AG04449 (cell line): Measurements from ENCODE around the gene ANKRD42.

Source experiments
- CTCF ChIA-PET: fragments of 350-600 bp; formaldehyde crosslinking; extraction: SDS; loops from one replicate; lab custom pipeline; 2021; ENCODE audit warnings: antibody characterized with exemption; lab: Yijun Ruan, JAX
- POLR2A ChIA-PET: fragments of 400-600, 350-600 bp; formaldehyde crosslinking; extraction: SDS; loops from one replicate; lab custom pipeline; 2020; ENCODE audit warnings: antibody characterized with exemption, inconsistent platforms; lab: Yijun Ruan, JAX
- DNase-seq: peaks from one replicate; pipeline ENCODE4 v3.0.0-alpha.2; 2010; ENCODE audit warnings: low read depth, low spot score
- H3K4me3 ChIP-seq: 2 replicates; pipeline ENCODE4 v1.5.1; 2011; ENCODE audit warnings: low read depth, mild to moderate bottlenecking, control low read depth, low read length
- CTCF ChIP-seq: IDR thresholded peaks from one replicate; pipeline ENCODE4 v1.5.1; 2011; ENCODE audit warnings: mild to moderate bottlenecking, moderate library complexity, low read length, control low read depth, inconsistent platforms; ENCODE audit not compliant: insufficient read depth; ENCODE audit errors: missing control alignments

Gene ANKRD42

GRCh38 chr11:83168756-83169155 is 24.8 kb upstream of the ANKRD42 start:
- CTCF ChIA-PET = interaction anchor here (0.9 kb wide), 1 partner anchor 267 kb away, joined by 3 read pairs; the partner anchor contains the start of gene DDIAS
- DNase-seq = no peak

GRCh38 chr11:83170865-83171264 is 22.6 kb upstream of the ANKRD42 start:
- no peak for TF ChIP-seq CTCF
- no peak overlapping the region for H3K4me3 ChIP-seq
- CTCF ChIA-PET = interaction anchor here (1.0 kb wide), 1 partner anchor 11 kb away, joined by 3 read pairs; no protein-coding TSS in a partner anchor
- POLR2A ChIA-PET = no interaction called here
- no peak for DNase-seq

More at GRCh38 chr11:83168756-83169155, 24.8 kb upstream of the ANKRD42 start:
- no peak overlapping the region for H3K4me3 ChIP-seq
- POLR2A ChIA-PET = no interaction called here
- no peak for TF ChIP-seq CTCF

GRCh38 chr11:83172551-83172950 is 21.0 kb upstream of the ANKRD42 start:
- ChIA-PET CTCF (interaction anchor here (1.0 to 1.6 kb wide), 2 partner anchors 13 to 267 kb away, joined by 3 to 4 read pairs; no protein-coding TSS in a partner anchor), POLR2A (no interaction called here)
- no peak overlapping the region for H3K4me3 ChIP-seq
- DNase-seq = no peak
- TF ChIP-seq CTCF = no peak

- H3K4me3 ChIP-seq = no peak overlapping the region
- no peak for DNase-seq
- CTCF ChIA-PET = no interaction called here
- no peak for TF ChIP-seq CTCF
- POLR2A ChIA-PET = no interaction called here
These were observed 19.5 kb upstream of the ANKRD42 start for GRCh38 chr11:83174008-83174407.

GRCh38 chr11:83175815-83176214 is 17.7 kb upstream of the ANKRD42 start:
- DNase-seq = no peak
- ChIA-PET POLR2A (no interaction called here), CTCF (interaction anchor here (0.9 kb wide), 1 partner anchor 11 kb away, joined by 3 read pairs; no protein-coding TSS in a partner anchor)
- no peak overlapping the region for H3K4me3 ChIP-seq
- TF ChIP-seq CTCF = no peak

GRCh38 chr11:83181815-83182214 is 11.7 kb upstream of the ANKRD42 start:
- H3K4me3 ChIP-seq = no peak overlapping the region
- CTCF ChIA-PET = interaction anchor here (0.7 to 1.1 kb wide), 2 partner anchors 11 to 45 kb away, joined by 3 read pairs; no protein-coding TSS in a partner anchor
- POLR2A ChIA-PET = interaction anchor here (0.6 to 1.1 kb wide), 2 partner anchors 12 to 23 kb away, joined by 3 read pairs; partner anchors contain the start of gene ANKRD42

More at GRCh38 chr11:83181815-83182214, 11.7 kb upstream of the ANKRD42 start:
- no peak for TF ChIP-seq CTCF
- DNase-seq = no peak
